T1000 (cell line): ENCODE results near the gene FAM222B.

Experiments
- DNase-seq: peaks from one replicate; lab custom pipeline; 2025; ENCODE audit warnings: mixed read lengths; lab: John Stamatoyannopoulos, UW

Gene FAM222B

DNA sequence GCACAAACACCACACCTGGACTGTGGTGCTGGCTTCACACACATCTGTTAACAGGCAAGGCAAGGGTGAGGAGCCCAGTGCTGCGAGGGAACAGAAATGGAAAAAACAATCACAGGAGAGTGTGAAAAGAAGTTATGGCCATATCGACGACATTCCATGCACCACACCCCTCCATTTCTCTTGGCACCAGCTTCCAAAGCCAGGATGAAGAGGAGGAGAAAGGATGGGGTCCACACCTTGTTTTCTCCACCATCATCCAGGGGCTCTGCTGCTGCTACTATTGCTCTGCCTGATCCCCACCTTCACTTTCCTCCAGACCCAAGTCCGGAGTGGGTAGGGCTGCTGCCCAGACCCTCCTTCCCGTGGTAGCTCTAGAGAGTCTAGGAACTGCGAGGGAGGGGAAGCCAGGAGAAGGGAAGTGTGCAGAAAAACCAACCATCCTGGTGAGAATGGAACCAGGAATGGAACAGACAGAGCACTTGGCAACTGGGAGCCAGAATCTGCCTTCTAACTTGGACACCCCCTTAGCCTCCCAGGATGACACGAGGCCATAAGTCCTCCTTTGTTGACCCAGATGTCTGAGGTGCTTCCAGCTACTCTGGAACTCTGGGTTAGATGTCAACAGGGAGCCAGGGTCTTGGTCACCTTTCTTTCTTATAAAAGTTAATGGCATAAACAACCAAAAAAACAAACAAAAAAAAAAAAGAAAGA, 129.7 kb downstream of the FAM222B start:
- DNase-seq: no peak

DNA sequence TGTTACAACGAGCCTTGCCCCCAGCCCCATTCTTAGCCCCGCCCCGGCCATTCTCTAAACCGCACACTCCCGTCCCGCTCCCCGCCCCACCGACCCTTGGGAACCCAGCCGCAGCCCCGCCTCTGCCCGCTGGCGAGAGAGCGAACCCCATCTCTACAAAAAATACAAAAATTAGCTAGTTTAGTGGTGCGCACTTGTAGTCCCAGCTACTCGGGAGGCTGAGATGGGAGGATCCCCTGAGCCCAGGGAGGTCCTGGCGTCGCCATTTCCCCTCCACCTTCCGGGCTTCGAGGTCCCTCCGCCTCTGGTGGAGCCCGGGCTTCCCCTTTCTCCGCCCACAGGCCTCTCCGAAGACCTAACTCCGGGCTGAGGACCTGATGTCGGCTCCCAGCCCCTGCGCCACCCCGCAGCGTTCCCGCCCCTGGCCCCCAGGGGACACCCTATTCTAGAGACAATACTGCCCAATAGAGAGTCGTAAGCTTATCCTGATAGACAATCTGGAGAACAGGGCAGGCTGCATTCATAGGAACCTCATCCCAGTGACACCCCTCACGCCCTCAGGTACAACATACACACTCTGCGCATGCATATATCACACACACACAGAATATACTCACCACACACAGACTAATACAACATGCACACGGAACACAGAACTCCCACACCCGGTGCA, 130.4 kb downstream of the FAM222B start:
- DNase-seq: no peak

DNA sequence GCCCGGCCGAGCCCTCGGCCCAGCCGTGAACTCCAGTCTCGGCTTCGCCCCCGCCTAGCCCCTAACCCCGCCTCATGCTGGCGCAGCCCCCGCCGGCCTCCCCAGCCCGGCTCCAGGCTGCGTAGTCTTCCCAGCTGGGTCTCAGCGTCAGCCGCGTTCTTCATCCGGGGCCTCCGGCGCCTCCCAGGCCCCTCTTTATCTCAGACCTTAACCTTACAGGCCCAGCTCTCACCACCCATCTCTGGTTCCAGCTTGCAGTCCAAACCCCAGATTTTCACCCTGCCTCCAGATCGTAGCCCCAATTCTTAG, 130.9 kb downstream of the FAM222B start, which contains the start of gene PROCA1:
Gene PROCA1 (minus strand): TSS at position 166 of the 309 bp plus-strand sequence. CDS start 228 bp downstream, outside the sequence.
- DNase-seq: no peak

GRCh38 chr17:28710861-28711722, 131.5 kb downstream of the FAM222B start:
- peak; percentile 92 for DNase-seq

DNA sequence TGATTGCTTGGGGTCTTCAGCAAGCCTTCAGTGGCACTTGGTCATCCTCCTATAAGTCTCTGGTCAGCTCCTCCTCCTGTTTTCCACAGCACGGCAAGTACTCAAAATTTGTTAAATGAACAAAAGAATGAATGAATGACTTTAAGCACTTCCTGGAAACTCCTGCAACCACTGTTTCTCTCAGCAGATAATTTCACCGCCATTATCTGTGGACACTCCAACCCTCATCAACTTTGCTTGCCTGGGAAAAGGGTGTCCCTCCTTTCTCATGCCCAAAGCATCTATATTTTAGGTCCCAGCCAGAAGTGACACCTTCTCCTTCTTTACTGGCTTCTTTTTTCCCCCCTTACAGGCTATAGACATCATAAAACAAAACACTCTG, 135.3 kb downstream of the FAM222B start:
- no peak for DNase-seq

DNA sequence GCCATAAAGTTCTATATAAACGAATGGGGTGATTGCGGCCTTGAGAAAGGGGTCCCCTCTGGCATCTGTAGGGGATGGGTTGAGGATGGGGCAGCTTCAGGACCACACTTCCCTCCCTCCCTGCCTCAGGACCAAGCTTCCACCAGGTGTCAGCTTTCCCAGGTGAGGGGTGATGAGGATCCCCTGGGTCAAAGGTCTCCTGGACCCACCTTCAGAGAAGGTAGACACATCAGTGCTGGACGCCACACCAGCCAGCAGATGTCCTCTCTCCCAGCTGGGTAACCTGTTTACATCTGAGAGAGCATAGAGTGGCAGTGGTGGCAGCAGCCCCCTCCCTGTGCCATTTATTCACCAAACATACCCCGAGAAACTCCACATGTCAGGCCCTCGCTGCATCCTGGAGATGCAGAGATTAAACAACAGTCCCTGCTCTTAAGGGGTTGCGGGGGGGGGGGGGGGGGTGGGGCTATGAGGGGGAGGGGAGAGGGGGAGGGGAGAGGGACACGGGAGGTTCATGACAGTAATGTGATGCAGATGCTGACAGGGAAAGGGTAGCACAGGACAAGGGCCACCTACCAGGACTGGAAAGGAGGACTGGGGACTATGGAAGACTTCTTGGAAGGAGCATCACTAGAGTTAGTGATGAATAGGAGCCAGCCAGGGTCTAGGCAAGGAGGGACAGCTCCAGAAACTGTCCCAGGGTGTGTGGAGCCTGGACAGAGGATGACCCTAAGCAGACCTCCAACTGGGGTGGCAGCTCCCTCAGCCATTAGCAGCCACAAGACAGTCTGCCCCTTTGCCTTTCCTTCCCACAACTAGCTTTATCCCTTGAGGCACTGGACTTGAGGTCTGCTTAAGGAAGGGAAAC, 135.9 kb downstream of the FAM222B start:
- DNase-seq: no peak
